CD4-positive, alpha-beta T cell treated with Interleukin-17A for 4 hours (primary cell): ENCODE data around the gene TOR4A.

Source experiments
- DNase-seq: peaks from one replicate; pipeline ENCODE4 v3.0.0-alpha.2; 2020; ENCODE audit warnings: mixed read lengths

TOR4A gene

DNA sequence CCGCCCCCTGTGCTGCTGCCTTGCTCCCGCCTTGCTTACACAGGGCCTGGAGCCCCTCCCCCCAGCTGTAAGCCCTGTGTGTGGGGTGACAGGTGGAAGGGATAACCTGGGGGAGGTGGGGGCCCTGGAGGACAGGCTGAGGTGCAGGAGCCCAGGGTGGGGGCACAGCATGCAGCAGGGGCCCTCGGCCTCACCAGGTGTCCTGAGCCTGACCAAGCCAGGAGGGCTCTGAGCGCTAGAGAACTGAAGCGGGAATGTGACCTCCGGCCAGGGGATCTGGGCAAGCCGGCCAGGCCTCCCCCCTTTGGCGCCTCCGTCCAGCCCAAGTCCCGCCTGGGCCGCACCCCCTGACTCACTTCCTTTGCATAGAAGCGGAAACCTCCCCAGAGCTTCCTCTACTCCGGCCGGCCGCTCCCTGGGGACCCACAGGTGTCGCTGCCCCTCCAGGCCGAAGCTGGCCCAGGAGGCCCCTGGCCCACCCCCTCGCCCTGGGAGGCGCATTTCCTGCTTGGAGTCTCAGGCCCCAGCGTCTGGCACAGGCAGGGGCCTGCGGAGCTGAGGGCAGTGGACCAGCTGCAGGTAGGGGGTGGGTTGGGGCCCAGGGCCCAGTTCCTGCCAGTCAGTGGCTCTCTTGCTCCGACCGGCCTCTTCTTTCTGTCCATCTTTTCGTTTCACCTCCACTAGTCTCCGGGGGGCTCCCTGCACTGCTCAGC, at the start of gene TOR4A:
TSS of gene TOR4A (plus strand) at position 398 of the 713 bp plus-strand sequence. CDS start 964 bp downstream, outside the sequence.
- DNase-seq, result peak; percentile 47

DNA sequence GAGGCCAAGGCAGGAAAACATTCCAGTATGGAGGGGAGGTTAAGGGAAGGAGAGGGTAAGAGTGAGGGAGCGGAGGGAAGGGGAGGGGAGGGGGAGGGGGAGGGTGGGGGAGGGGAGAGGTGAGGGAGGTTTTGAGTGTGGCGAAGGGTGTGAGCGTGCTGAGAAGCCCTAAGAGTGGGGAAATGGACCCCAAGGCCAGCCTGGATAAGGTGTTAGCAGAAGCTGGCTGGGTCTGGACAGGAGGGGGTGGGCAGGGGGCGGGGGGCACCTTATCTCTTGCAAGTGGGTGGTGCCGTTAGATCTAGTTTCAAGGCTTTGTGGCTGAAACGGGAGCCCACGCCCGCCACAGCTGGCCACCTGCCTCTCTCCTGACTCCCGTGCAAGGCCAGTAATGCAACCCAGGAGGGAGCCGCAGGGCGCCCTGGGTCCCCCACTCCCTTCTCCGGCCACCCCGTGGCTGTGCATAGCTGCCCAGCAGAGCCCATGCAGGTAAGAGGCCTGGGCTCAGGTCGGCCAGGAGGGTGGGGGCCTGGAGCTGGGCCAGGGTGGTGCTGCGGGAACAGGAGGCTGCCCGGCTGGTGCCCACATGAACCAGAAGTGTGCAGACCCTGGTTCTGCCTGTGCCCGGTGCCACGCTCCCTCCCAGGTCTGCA, 49.5 kb upstream of the TOR4A start:
- DNase-seq, result no peak

GRCh38 chr9:137228506-137228967, 49.0 kb upstream of the TOR4A start:
- DNase-seq, result no peak

- DNase-seq, result no peak
Measured at GRCh38 chr9:137228968-137229896, 48.3 kb upstream of the TOR4A start.

- DNase-seq, result no peak
Measured at GRCh38 chr9:137229903-137230704, 47.4 kb upstream of the TOR4A start.

- no peak for DNase-seq
Measured at GRCh38 chr9:137230705-137231371, 46.7 kb upstream of the TOR4A start, which contains the start of gene SLC34A3. TSS of gene SLC34A3 (plus strand) at chr9:137230901. CDS start at chr9:137231703, 802 bp downstream.

DNA sequence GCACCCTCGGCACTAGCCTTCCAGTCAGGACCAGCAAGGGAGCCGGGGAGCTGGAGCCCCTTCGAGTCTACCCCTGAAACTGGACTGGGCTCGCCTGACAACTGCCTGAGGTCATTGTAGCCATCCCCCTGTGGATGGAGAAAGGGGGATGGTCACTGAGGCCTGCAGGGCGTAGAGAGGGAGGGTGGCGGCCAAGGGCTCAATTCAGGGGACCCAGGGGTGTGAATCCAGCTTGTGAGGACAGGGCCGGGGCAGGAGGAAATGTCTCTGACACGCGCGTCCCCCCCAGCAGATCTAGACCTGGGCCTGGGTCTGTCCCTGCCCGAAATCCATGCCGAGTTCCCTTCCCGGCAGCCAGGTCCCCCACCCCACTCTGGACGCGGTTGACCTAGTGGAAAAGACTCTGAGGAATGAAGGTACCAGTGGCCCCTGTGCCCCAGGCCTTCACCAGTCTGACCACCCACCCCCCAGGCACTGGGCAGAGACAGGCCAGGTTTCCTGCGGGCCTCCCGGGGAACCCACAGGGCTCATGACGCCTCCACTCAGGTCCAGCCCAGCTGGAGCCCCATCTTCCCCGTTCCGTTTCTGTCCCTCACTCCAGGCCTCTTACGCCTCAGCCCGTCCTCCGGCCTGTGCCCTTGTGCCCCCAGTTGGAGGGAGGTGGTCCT, 46.0 kb upstream of the TOR4A start:
- DNase-seq, result no peak

GRCh38 chr9:137232101-137232500, 45.4 kb upstream of the TOR4A start:
- no peak for DNase-seq

GRCh38 chr9:137232510-137232909, 45.0 kb upstream of the TOR4A start:
- no peak for DNase-seq

DNA sequence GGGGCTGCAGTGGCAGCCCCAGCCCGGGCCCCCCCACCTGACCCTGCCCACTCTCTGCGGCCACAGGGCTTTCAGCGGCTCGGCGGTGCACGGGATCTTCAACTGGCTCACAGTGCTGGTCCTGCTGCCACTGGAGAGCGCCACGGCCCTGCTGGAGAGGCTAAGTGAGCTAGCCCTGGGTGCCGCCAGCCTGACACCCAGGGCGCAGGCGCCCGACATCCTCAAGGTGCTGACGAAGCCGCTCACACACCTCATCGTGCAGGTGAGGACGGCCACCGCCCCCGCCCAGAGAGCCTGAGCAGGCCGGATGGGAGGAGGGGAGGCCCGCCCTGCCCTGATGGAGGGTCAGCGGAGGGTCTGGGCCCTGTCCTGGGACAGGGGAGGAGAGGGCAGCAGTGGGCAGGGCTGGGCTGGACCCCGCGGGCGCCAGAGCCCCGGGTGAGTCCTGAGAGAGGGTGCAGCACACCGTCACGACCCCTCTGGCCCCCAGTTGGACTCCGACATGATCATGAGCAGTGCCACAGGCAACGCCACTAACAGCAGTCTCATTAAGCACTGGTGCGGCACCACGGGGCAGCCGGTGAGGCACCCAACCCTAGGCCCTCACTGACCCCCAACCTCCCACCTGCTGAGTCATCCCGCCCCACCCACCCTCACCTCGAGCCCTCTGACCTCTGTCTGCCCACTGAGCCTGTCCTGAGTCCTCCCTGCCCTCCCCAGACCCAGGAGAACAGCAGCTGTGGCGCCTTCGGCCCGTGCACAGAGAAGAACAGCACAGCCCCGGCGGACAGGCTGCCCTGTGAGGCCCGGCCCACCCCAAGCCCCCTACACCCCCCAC, 44.2 kb upstream of the TOR4A start:
- DNase-seq, result no peak

- no peak for DNase-seq
Measured at GRCh38 chr9:137234055-137234697, 43.4 kb upstream of the TOR4A start.

DNA sequence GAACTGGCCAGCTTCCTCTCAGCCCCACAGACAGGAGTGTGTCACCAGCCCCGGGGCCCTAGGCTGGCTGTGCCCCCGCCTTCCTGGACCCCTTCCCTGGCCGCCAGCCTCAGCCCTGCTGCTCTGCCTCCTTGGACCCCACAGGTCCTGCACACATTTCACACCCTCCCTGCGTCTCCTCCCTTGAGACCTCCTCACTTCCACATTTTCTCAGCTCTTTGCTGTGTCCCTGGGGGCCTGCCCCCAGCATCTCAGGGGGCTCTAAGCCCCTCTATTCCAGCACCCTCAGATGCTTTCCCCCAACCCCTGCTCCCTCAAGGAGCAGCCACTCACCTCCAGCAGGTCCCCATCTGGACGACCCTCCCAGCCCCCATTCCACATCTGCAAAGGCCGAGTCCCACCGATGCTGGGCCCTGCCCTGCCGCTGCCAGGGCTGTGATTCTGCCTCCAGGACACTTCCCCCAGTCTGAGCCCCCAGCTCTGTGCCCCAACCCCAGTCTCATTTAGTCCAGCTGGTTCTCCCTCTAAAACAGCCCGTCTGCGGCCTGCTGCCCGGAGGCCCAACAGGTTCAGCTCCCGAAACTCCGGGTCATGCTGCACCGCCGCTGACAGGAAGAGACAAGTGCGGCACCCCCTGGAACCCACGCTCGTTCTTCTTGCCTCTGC, 42.6 kb upstream of the TOR4A start:
- no peak for DNase-seq

- no peak for DNase-seq
Measured at GRCh38 chr9:137235424-137236237, 41.9 kb upstream of the TOR4A start.

- DNase-seq, result peak; percentile 95
Measured at GRCh38 chr9:137236238-137236935, 41.1 kb upstream of the TOR4A start.

- DNase-seq, result no peak
Measured at GRCh38 chr9:137236936-137237421, 40.5 kb upstream of the TOR4A start.

GRCh38 chr9:137237759-137238726, 39.5 kb upstream of the TOR4A start:
- no peak for DNase-seq
